Neural crest cell (in vitro differentiated cells): ENCODE data around the gene HTR3E. TPM values are rescaled to one million over a fixed set of nuclear protein-coding genes. Genes with fewer than 3 reads are reported as not detected.

Experiments
- DNase-seq: peaks from one replicate; pipeline ENCODE4 v3.0.0; 2021; ENCODE audit warnings: low read depth, mixed read lengths, low spot score
- H3K27ac Mint-ChIP-seq: one replicate; pipeline ENCODE4 v1.8.0; 2021; ENCODE audit warnings: mild to moderate bottlenecking, mixed read lengths; ENCODE audit not compliant: unreplicated experiment
- H3K27me3 Mint-ChIP-seq: 2 replicates; pipeline ENCODE4 v1.8.0; 2021; ENCODE audit warnings: low read depth, mild to moderate bottlenecking, mixed read lengths
- H3K36me3 Mint-ChIP-seq: 2 replicates; pipeline ENCODE4 v1.8.0; 2021; ENCODE audit warnings: low read depth, mild to moderate bottlenecking, mixed read lengths
- H3K4me1 Mint-ChIP-seq: 2 replicates; pipeline ENCODE4 v1.8.0; 2021; ENCODE audit warnings: mixed read lengths
- H3K4me3 Mint-ChIP-seq: one replicate; pipeline ENCODE4 v1.8.0; 2021; ENCODE audit warnings: mild to moderate bottlenecking, mixed read lengths
- H3K9me3 Mint-ChIP-seq: 2 replicates; pipeline ENCODE4 v1.8.0; 2021; ENCODE audit warnings: mixed read lengths
- total RNA-seq: library from RNA; stranded (reverse); gene quantifications from 2 replicates; pipeline ENCODE4 v1.2.1, GENCODE V29; 2021
- TF ChIP-seq, protein P1 (sequence below): fragments of 200-600 bp; sonication (generic); conservative IDR thresholded peaks from 2 replicates; pipeline ENCODE4 v1.5.0; 2021; ENCODE audit warnings: antibody characterized with exemption, mild to moderate bottlenecking

Gene HTR3E
- total RNA-seq, 1 donor from 2014 or later, result not detected

DNA sequence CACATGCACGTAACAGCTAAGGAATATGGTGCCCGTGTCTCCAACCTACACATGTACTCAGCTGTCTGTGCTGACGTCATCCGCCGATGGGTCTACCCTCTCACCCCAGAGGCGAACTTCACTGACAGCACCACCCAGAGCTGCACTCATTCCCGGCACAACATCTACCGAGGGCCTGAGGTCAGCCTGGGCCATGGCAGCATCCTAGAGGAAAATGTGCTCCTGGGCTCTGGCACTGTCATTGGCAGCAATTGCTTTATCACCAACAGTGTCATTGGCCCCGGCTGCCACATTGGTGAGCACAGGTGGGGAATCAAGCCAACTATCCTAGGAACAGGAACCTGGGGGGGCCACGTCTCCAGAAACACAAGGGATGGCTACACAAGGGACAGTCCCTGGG lies 43.6 kb downstream of the HTR3E start:
- H3K27me3 Mint-ChIP-seq, result no peaks in the 10 kb centered on the region
- H3K9me3 Mint-ChIP-seq, result no peaks in the 10 kb centered on the region

DNA sequence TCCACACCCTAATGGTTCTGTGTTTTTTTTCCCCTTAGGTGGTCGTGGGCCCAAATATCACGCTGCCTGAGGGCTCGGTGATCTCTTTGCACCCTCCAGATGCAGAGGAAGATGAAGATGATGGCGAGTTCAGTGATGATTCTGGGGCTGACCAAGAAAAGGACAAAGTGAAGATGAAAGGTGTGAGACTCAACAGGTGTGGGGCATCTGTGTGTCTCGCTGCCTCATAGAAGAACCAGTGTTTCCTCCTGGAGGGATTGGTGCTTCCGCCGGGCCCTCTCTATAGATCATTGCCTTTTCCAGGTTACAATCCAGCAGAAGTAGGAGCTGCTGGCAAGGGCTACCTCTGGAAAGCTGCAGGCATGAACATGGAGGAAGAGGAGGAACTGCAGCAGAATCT lies 45.3 kb downstream of the HTR3E start:
- no peak for DNase-seq
- no peaks in the 10 kb centered on the region for H3K36me3 Mint-ChIP-seq
- no peaks in the 10 kb centered on the region for H3K9me3 Mint-ChIP-seq
- TF ChIP-seq, protein P1, sequence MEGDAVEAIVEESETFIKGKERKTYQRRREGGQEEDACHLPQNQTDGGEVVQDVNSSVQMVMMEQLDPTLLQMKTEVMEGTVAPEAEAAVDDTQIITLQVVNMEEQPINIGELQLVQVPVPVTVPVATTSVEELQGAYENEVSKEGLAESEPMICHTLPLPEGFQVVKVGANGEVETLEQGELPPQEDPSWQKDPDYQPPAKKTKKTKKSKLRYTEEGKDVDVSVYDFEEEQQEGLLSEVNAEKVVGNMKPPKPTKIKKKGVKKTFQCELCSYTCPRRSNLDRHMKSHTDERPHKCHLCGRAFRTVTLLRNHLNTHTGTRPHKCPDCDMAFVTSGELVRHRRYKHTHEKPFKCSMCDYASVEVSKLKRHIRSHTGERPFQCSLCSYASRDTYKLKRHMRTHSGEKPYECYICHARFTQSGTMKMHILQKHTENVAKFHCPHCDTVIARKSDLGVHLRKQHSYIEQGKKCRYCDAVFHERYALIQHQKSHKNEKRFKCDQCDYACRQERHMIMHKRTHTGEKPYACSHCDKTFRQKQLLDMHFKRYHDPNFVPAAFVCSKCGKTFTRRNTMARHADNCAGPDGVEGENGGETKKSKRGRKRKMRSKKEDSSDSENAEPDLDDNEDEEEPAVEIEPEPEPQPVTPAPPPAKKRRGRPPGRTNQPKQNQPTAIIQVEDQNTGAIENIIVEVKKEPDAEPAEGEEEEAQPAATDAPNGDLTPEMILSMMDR, result no peak
- H3K4me1 Mint-ChIP-seq, result peaks cover under 1% of the 10 kb centered on the region
- H3K27ac Mint-ChIP-seq, result no peak overlapping the region
- no peak overlapping the region for H3K4me3 Mint-ChIP-seq
- H3K27me3 Mint-ChIP-seq, result no peaks in the 10 kb centered on the region

More for the DNA sequence above, 43.6 kb downstream of the HTR3E start:
- H3K4me1 Mint-ChIP-seq, result peaks cover 17% of the 10 kb centered on the region
- no peaks in the 10 kb centered on the region for H3K36me3 Mint-ChIP-seq
- H3K4me3 Mint-ChIP-seq, result no peak overlapping the region
- DNase-seq, result no peak
- TF ChIP-seq, protein P1, result no peak
- no peak overlapping the region for H3K27ac Mint-ChIP-seq

DNA sequence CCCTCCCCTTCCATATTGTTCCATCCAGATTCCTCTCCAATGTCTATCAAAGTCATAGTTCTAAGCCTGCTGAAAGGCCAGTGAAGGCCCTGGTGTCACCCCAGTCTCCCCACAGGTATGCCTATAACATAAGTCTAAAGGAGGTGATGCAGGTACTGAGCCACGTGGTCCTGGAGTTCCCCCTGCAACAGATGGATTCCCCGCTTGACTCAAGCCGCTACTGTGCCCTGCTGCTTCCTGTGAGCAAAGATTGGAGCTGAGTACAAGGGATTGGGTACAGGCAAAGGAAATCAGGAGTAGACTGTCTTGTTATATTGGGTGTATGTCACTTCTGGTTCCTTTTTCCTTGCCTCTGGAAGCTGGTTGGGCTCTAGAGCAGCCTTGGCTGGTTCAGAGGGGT lies 46.5 kb downstream of the HTR3E start:
- TF ChIP-seq, protein P1, result no peak
- no peak overlapping the region for H3K4me3 Mint-ChIP-seq
- H3K27me3 Mint-ChIP-seq, result no peaks in the 10 kb centered on the region
- H3K9me3 Mint-ChIP-seq, result no peaks in the 10 kb centered on the region
- DNase-seq, result no peak
- H3K27ac Mint-ChIP-seq, result no peak overlapping the region
- no peaks in the 10 kb centered on the region for H3K36me3 Mint-ChIP-seq
- H3K4me1 Mint-ChIP-seq, result no peaks in the 10 kb centered on the region

DNA sequence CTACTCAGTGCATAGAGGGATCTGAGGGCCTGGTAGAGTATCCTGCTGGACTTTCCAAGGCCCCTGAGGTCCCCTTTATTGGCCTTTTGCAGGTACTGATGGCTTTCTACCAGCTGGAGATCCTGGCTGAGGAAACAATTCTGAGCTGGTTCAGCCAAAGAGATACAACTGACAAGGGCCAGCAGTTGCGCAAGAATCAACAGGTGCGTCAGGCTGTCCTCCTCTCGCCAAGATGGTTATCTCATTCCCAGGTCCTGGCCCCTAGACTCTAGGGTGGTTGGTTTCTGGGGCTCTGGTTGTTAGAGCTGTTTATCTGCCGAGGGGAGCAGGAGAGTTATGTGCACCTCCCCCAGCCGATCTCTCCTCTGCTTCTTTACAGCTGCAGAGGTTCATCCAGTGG lies 47.6 kb downstream of the HTR3E start:
- DNase-seq, result no peak
- no peak overlapping the region for H3K4me3 Mint-ChIP-seq
- TF ChIP-seq, protein P1, result no peak
- H3K27ac Mint-ChIP-seq, result no peak overlapping the region
- no peaks in the 10 kb centered on the region for H3K4me1 Mint-ChIP-seq
- H3K9me3 Mint-ChIP-seq, result no peaks in the 10 kb centered on the region
- H3K36me3 Mint-ChIP-seq, result no peaks in the 10 kb centered on the region
- H3K27me3 Mint-ChIP-seq, result no peaks in the 10 kb centered on the region

DNA sequence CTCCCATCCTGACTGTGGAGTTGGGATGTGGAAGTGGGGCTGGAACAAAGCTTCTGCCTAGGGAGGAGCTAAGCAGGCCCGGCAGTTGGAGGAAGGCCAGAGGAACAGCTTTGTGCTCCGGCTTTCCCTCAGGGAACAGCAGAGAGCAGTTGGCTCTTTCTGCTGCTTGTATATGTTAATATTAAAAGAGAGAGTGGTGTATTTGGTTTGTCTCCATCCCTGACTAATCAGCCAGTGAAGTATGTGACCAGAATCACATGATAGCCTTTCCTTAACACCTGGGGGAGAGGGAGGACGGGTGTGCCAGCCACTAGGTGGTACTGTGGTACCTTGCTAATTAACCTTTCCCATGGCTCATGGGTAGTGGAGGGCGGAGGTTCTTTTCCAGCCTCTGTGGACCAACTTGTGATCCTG lies 48.3 kb downstream of the HTR3E start:
- Mint-ChIP-seq H3K27ac (no peak overlapping the region), H3K9me3 (no peaks in the 10 kb centered on the region), H3K27me3 (no peaks in the 10 kb centered on the region), H3K4me1 (no peaks in the 10 kb centered on the region), H3K4me3 (no peak overlapping the region), H3K36me3 (no peaks in the 10 kb centered on the region)
- no peak for DNase-seq
- TF ChIP-seq, protein P1, result peak; percentile 48
